ENCODE results near the gene KAZALD1. TPM values are rescaled to one million over a fixed set of nuclear protein-coding genes. Genes with fewer than 3 reads are reported as not detected.
A peak's percentile ranks its signal among the peaks of the same experiment; 100 is the strongest.

KAZALD1 gene
- total and polyA plus RNA-seq, 10 of the 15 experiments (the other 5 are each of a cell fraction or from before 2014, with no cell fraction given), result 0.10 to 4.3 (median 1.9) TPM

GRCh38 chr10:101031796-101032636 lies 29.8 kb upstream of the KAZALD1 start:
- intact Hi-C loops (cut with micrococcal nuclease; ENCODE audit: unreplicated experiment), result loop anchor here (5.0 kb wide), 1 partner anchor 35 kb away; no protein-coding TSS in a partner anchor
- H3K4me2 ChIP-seq (ENCODE audit: control insufficient read depth, insufficient read depth), result peak overlapping the region; percentile 95
- BruUV-seq (replicated peaks), result no TSS peak
- peak overlapping the region; percentile 91 for H2AFZ ChIP-seq (ENCODE audit: control insufficient read depth, low read depth, low read length)
- in situ Hi-C loops (cut with MboI), result no loop called here
- 1% methylated on average over 44 of the region's 47 CpGs for WGBS (ENCODE audit: insufficient coverage, insufficient replicate concordance, low lambda C conversion rate, missing lambda C conversion rate)
- RAD21 ChIA-PET (ENCODE audit: unreplicated experiment), result interaction anchor here (0.9 to 2.3 kb wide), 6 partner anchors 10 to 63 kb away, joined by 3 to 13 read pairs (median 4); no protein-coding TSS in a partner anchor
- peak overlapping the region; percentile 64 for H3K4me3 ChIP-seq
- no peak overlapping the region for H3K27ac ChIP-seq (ENCODE audit: control insufficient read depth, insufficient read depth)
- POLR2A ChIA-PET, result interaction anchor here (1.0 to 1.7 kb wide), 5 partner anchors 11 to 35 kb away, joined by 3 to 8 read pairs (median 4); partner anchors contain the start of gene KAZALD1
- ATAC-seq (peak; percentile 66), FAIRE-seq (no peak), DNase-seq (ENCODE audit: low read depth, low spot score) (no peak)
- peaks cover 5 to 9% of the 10 kb centered on the region in 2 experiments for H3K27me3 ChIP-seq (replicated peaks in 1 of 2; ENCODE audit: control insufficient read depth in 2 of 2, insufficient read depth in 2 of 2, low read length in 1 of 2)
- SMC1A ChIA-PET (ENCODE audit: uncharacterized antibody, unreplicated experiment), result interaction anchor here (0.5 to 4.3 kb wide), 6 partner anchors 10 to 118 kb away, joined by 3 to 24 read pairs (median 3); no protein-coding TSS in a partner anchor
- no peaks in the 10 kb centered on the region for H3K9me3 ChIP-seq (replicated peaks; ENCODE audit: control insufficient read depth, insufficient read depth, low read length)
- H4K20me1 ChIP-seq (ENCODE audit: control insufficient read depth, insufficient read depth), result no peaks in the 10 kb centered on the region
- H3K4me1 ChIP-seq (ENCODE audit: control insufficient read depth, insufficient read depth, low read length), result peaks cover 21% of the 10 kb centered on the region
- no peaks in the 10 kb centered on the region for H3K79me2 ChIP-seq (ENCODE audit: control insufficient read depth, insufficient read depth, low read length)
- H3K36me3 ChIP-seq (ENCODE audit: control insufficient read depth in 2 of 2, insufficient read depth in 2 of 2, low read length in 1 of 2), result no peaks in the 10 kb centered on the region
- H3K9ac ChIP-seq (ENCODE audit: control insufficient read depth, insufficient read depth, low read length), result peak overlapping the region; percentile 22; the same call in 1 of the 2 replicates
- CTCF ChIA-PET, result interaction anchor here (0.6 to 6.5 kb wide), 13 partner anchors 8 to 704 kb away, joined by 3 to 86 read pairs (median 6); partner anchors contain the start of genes KAZALD1 and LZTS2
- peak; percentile 55 for TF ChIP-seq PBX3 (IDR thresholded peaks at IDR 0.05; ENCODE audit: insufficient replicate concordance, low read depth, low read length)
- TF ChIP-seq PKNOX1 (IDR thresholded peaks at IDR 0.05), result peak; percentile 76
- no peak for TF ChIP-seq GABPA (IDR thresholded peaks at IDR 0.05; ENCODE audit: low read depth)
- peak in 1 of 2 experiments; percentile 37; a peak in 1 of 3 replicates for TF ChIP-seq EGR1 (IDR thresholded peaks at IDR 0.05; ENCODE audit: borderline replicate concordance in 1 of 2, low read depth in 2 of 2, low read length in 2 of 2)
- TF ChIP-seq MAX (IDR thresholded peaks at IDR 0.05; ENCODE audit: low read depth, low read length), result no peak
- TF ChIP-seq BCL3 (IDR thresholded peaks at IDR 0.05; ENCODE audit: borderline replicate concordance, insufficient read depth, low read depth, low read length, poor library complexity, severe bottlenecking), result no peak
- peak; percentile 86 for TF ChIP-seq CREB1 (IDR thresholded peaks at IDR 0.05; ENCODE audit: low read depth)
- TF ChIP-seq SREBF1 (IDR thresholded peaks at IDR 0.05; ENCODE audit: low read length), result no peak
- 0 out of 2 replicates have a peak, but pooled peaks have one; percentile 53 for TF ChIP-seq CREM (IDR thresholded peaks at IDR 0.05; ENCODE audit: low read depth)
- no peak for TF ChIP-seq STAT3 (IDR thresholded peaks at IDR 0.05; ENCODE audit: low read depth, low read length)
- TF ChIP-seq DPF2 (IDR thresholded peaks at IDR 0.05), result peak; percentile 54; the same call in 1 of the 2 replicates
- TF ChIP-seq BHLHE40 (IDR thresholded peaks at IDR 0.05; ENCODE audit: borderline replicate concordance in 1 of 2, low read depth in 2 of 2, low read length in 1 of 2), result peak; percentile 69 to 92; a peak in 3 of 4 replicates
- TF ChIP-seq BACH1 (IDR thresholded peaks at IDR 0.05; ENCODE audit: borderline replicate concordance), result 0 out of 2 replicates have a peak, but pooled peaks have one; percentile 31
- no peak for TF ChIP-seq POLR2A (IDR thresholded peaks at IDR 0.05; ENCODE audit: low read depth, low read length)

Data from GM12878 (cell line).